ENCODE measurements around the gene SERPING1.

SERPING1 gene

GRCh38 chr11:57605028-57605420 is 7.5 kb downstream of the SERPING1 start:
- no peaks in the 10 kb centered on the region for H3K27me3 ChIP-seq
- TF ChIP-seq, protein P1, sequence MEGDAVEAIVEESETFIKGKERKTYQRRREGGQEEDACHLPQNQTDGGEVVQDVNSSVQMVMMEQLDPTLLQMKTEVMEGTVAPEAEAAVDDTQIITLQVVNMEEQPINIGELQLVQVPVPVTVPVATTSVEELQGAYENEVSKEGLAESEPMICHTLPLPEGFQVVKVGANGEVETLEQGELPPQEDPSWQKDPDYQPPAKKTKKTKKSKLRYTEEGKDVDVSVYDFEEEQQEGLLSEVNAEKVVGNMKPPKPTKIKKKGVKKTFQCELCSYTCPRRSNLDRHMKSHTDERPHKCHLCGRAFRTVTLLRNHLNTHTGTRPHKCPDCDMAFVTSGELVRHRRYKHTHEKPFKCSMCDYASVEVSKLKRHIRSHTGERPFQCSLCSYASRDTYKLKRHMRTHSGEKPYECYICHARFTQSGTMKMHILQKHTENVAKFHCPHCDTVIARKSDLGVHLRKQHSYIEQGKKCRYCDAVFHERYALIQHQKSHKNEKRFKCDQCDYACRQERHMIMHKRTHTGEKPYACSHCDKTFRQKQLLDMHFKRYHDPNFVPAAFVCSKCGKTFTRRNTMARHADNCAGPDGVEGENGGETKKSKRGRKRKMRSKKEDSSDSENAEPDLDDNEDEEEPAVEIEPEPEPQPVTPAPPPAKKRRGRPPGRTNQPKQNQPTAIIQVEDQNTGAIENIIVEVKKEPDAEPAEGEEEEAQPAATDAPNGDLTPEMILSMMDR (IDR thresholded peaks at IDR 0.05), result no peak
- H3K27ac ChIP-seq, result no peak overlapping the region

DNA sequence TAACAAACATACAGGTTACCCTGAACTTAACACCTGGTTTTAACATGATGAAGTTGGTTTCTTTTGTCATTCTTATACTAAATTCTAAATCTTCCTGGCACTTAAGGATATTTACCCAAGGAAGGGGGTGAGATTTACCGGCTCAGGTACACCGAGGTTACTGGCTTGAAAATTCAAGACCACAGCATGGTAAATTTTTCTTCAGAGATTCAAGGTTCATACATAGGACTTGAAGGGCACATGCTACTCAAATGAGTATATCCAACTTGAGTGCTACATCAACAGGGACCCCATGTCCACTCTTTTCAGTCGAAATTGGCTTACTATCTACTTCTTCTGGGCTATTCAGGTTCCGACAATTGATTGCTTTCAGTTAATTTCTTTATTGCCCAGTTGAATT is 12.7 kb downstream of the SERPING1 start:
- no peak overlapping the region for H3K4me3 ChIP-seq (ENCODE audit: low read depth in 1 of 2, low read length in 1 of 2)
- H3K27ac ChIP-seq, result no peak overlapping the region
- no peaks in the 10 kb centered on the region for H3K9me3 ChIP-seq
- no peaks in the 10 kb centered on the region for H3K4me1 ChIP-seq (ENCODE audit: control insufficient read depth in 1 of 2, insufficient read depth in 1 of 2, low read depth in 1 of 2, low read length in 1 of 2)
- no peaks in the 10 kb centered on the region for H3K36me3 ChIP-seq
- TF ChIP-seq, protein P1 (IDR thresholded peaks at IDR 0.05), result no peak
- H3K27me3 ChIP-seq, result no peaks in the 10 kb centered on the region

More at GRCh38 chr11:57605028-57605420, 7.5 kb downstream of the SERPING1 start:
- Histone ChIP-seq H3K9me3 (no peaks in the 10 kb centered on the region), H3K36me3 (no peaks in the 10 kb centered on the region), H3K4me3 (ENCODE audit: low read depth in 1 of 2, low read length in 1 of 2) (no peak overlapping the region), H3K4me1 (ENCODE audit: control insufficient read depth in 1 of 2, insufficient read depth in 1 of 2, low read depth in 1 of 2, low read length in 1 of 2) (no peaks in the 10 kb centered on the region)

DNA sequence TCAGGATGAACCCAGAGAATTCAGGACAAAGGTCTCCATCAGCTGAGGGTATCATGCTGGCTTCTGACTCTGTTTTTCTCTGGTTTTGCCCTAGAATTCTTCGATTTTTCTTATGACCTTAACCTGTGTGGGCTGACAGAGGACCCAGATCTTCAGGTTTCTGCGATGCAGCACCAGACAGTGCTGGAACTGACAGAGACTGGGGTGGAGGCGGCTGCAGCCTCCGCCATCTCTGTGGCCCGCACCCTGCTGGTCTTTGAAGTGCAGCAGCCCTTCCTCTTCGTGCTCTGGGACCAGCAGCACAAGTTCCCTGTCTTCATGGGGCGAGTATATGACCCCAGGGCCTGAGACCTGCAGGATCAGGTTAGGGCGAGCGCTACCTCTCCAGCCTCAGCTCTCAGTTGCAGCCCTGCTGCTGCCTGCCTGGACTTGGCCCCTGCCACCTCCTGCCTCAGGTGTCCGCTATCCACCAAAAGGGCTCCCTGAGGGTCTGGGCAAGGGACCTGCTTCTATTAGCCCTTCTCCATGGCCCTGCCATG is 16.8 kb downstream of the SERPING1 start:
- no peaks in the 10 kb centered on the region for H3K27me3 ChIP-seq
- no peak overlapping the region for H3K4me3 ChIP-seq (ENCODE audit: low read depth in 1 of 2, low read length in 1 of 2)
- no peaks in the 10 kb centered on the region for H3K9me3 ChIP-seq
- H3K36me3 ChIP-seq, result no peaks in the 10 kb centered on the region
- H3K4me1 ChIP-seq (ENCODE audit: control insufficient read depth in 1 of 2, insufficient read depth in 1 of 2, low read depth in 1 of 2, low read length in 1 of 2), result no peaks in the 10 kb centered on the region
- TF ChIP-seq, protein P1 (IDR thresholded peaks at IDR 0.05), result no peak
- H3K27ac ChIP-seq, result no peak overlapping the region

- Histone ChIP-seq H3K27me3 (no peaks in the 10 kb centered on the region), H3K27ac (no peak overlapping the region), H3K4me3 (ENCODE audit: low read depth in 1 of 2, low read length in 1 of 2) (no peak overlapping the region), H3K9me3 (no peaks in the 10 kb centered on the region), H3K36me3 (no peaks in the 10 kb centered on the region), H3K4me1 (ENCODE audit: control insufficient read depth in 1 of 2, insufficient read depth in 1 of 2, low read depth in 1 of 2, low read length in 1 of 2) (no peaks in the 10 kb centered on the region)
- TF ChIP-seq, protein P1 (IDR thresholded peaks at IDR 0.05), result no peak
Observed at GRCh38 chr11:57615308-57615707, 17.8 kb downstream of the SERPING1 start.

GRCh38 chr11:57616595-57616994 is 19.1 kb downstream of the SERPING1 start:
- Histone ChIP-seq H3K4me1 (ENCODE audit: control insufficient read depth in 1 of 2, insufficient read depth in 1 of 2, low read depth in 1 of 2, low read length in 1 of 2) (no peaks in the 10 kb centered on the region), H3K36me3 (no peaks in the 10 kb centered on the region), H3K27ac (no peak overlapping the region), H3K4me3 (ENCODE audit: low read depth in 1 of 2, low read length in 1 of 2) (no peak overlapping the region), H3K27me3 (no peaks in the 10 kb centered on the region), H3K9me3 (no peaks in the 10 kb centered on the region)
- TF ChIP-seq, protein P1 (IDR thresholded peaks at IDR 0.05), result no peak

GRCh38 chr11:57618438-57618837 is 21.0 kb downstream of the SERPING1 start:
- H3K27me3 ChIP-seq, result no peaks in the 10 kb centered on the region

More at GRCh38 chr11:57618438-57618837, 21.0 kb downstream of the SERPING1 start:
- Histone ChIP-seq H3K9me3 (no peaks in the 10 kb centered on the region), H3K36me3 (no peaks in the 10 kb centered on the region), H3K4me3 (ENCODE audit: low read depth in 1 of 2, low read length in 1 of 2) (no peak overlapping the region), H3K4me1 (ENCODE audit: control insufficient read depth in 1 of 2, insufficient read depth in 1 of 2, low read depth in 1 of 2, low read length in 1 of 2) (no peaks in the 10 kb centered on the region), H3K27ac (no peak overlapping the region)
- TF ChIP-seq, protein P1 (IDR thresholded peaks at IDR 0.05), result no peak

Data from neutrophil (primary cell).